OCI-LY1 (cell line): ENCODE data around the gene MRPL49.
A peak's percentile ranks its signal among the peaks of the same experiment; 100 is the strongest.

Experiments
- H2AFZ ChIP-seq: fragments of 200-600 bp; sonication (generic), shearing (Covaris generic); 2 replicates; pipeline ENCODE4 v1.6.0; 2014; ENCODE audit warnings: antibody characterized with exemption, mild to moderate bottlenecking, low read length
- H3F3A ChIP-seq: fragments of 200-600 bp; sonication (generic), shearing (Covaris generic); 2 replicates; pipeline ENCODE4 v1.6.0; 2014; ENCODE audit warnings: mild to moderate bottlenecking, antibody characterized with exemption, low read length, moderate library complexity; ENCODE audit not compliant: insufficient read depth
- H3K27ac ChIP-seq: fragments of 200-600 bp; sonication (generic); 2 replicates; pipeline ENCODE4 v1.5.1; 2014; ENCODE audit warnings: low read length, mixed run types, mild to moderate bottlenecking, low read depth; ENCODE audit not compliant: poor library complexity, severe bottlenecking
- H3K27me3 ChIP-seq: fragments of 200-600 bp; sonication (generic); 2 replicates; pipeline ENCODE4 v1.6.0; 2014; ENCODE audit warnings: antibody characterized with exemption, mild to moderate bottlenecking, low read length, moderate library complexity; ENCODE audit not compliant: insufficient read depth
- H3K36me3 ChIP-seq: fragments of 200-600 bp; sonication (generic); 2 replicates; pipeline ENCODE4 v1.6.1; 2014; ENCODE audit warnings: mild to moderate bottlenecking, antibody characterized with exemption, low read length, moderate library complexity, mixed read lengths; ENCODE audit not compliant: insufficient read depth
- H3K4me1 ChIP-seq: fragments of 200-600 bp; sonication (generic); 2 replicates; pipeline ENCODE4 v1.5.1; 2014; ENCODE audit warnings: mild to moderate bottlenecking, low read length, moderate library complexity; ENCODE audit not compliant: insufficient read depth, severe bottlenecking
- H3K4me2 ChIP-seq: fragments of 200-600 bp; sonication (generic), shearing (Covaris generic); 2 replicates; pipeline ENCODE4 v1.6.1; 2014; ENCODE audit warnings: low read length
- H3K4me3 ChIP-seq: fragments of 200-600 bp; sonication (generic); 2 replicates; pipeline ENCODE4 v1.5.1; 2014; ENCODE audit warnings: low read length, low read depth, mild to moderate bottlenecking, mixed read lengths; ENCODE audit not compliant: poor library complexity, severe bottlenecking
- H3K79me2 ChIP-seq: fragments of 200-600 bp; shearing (Covaris generic); 2 replicates; pipeline ENCODE4 v1.6.1; 2016; ENCODE audit warnings: mixed run types, low read length, mixed read lengths; ENCODE audit not compliant: insufficient read depth
- H3K9ac ChIP-seq: fragments of 200-600 bp; sonication (generic), shearing (Covaris generic); 2 replicates; pipeline ENCODE4 v1.6.1; 2014; ENCODE audit warnings: mild to moderate bottlenecking, low read length, mixed read lengths
- H3K9me2 ChIP-seq: fragments of 200-600 bp; sonication (generic), shearing (Covaris generic); 2 replicates; pipeline ENCODE4 v1.6.1; 2014; ENCODE audit warnings: low read depth, mild to moderate bottlenecking, low read length, mixed read lengths
- H3K9me3 ChIP-seq: fragments of 200-600 bp; shearing (Covaris generic); 2 replicates; pipeline ENCODE4 v1.6.1; 2014; ENCODE audit warnings: low read length, mixed read lengths
- H4K20me1 ChIP-seq: fragments of 200-600 bp; sonication (generic), shearing (Covaris generic); 2 replicates; pipeline ENCODE4 v1.6.0; 2016; ENCODE audit warnings: mild to moderate bottlenecking, low read length; ENCODE audit not compliant: insufficient read depth
- CTCF ChIP-seq: fragments of 200-600 bp; sonication (generic), shearing (Covaris generic); IDR thresholded peaks from 2 replicates; pipeline ENCODE4 v1.5.1; 2017; ENCODE audit warnings: mild to moderate bottlenecking, antibody characterized with exemption, low read length, moderate library complexity, mixed read lengths
- EZH2 ChIP-seq: fragments of 200-600 bp; sonication (generic), shearing (Covaris generic); IDR thresholded peaks from 2 replicates; pipeline ENCODE4 v1.8.0; 2017; ENCODE audit warnings: borderline replicate concordance, mixed run types, mild to moderate bottlenecking, antibody characterized with exemption, low read length, moderate library complexity, mixed read lengths

The MRPL49 gene

GRCh38 chr11:65083834-65084597 is 38.1 kb upstream of the MRPL49 start, which contains the start of the genes CDCA5 and ZFPL1:
Gene CDCA5 (minus strand): TSS chr11:65084040. CDS start chr11:65083978, 62 bp downstream.
Gene ZFPL1 (plus strand): TSS chr11:65084222. CDS start chr11:65084699, 477 bp downstream.
- TF ChIP-seq CTCF (no peak), EZH2 (no peak)
- Histone ChIP-seq H3K4me3 (peak within 1 kb of the TSS; percentile 97), H3K9me3 (no peaks in the 10 kb centered on the region), H3K9me2 (no peaks in the 10 kb centered on the region), H3K36me3 (peaks cover 68% of the 10 kb centered on the region), H3K27ac (peak within 1 kb of the TSS; percentile 62), H3K4me1 (peaks cover 42% of the 10 kb centered on the region), H3K79me2 (peaks cover 18% of the 10 kb centered on the region), H2AFZ (no peak within 1 kb of the TSS), H3F3A (no peaks in the 10 kb centered on the region), H4K20me1 (no peaks in the 10 kb centered on the region), H3K4me2 (peak within 1 kb of the TSS; percentile 98), H3K9ac (peak within 1 kb of the TSS; percentile 98), H3K27me3 (no peaks in the 10 kb centered on the region)

- Histone ChIP-seq H3K36me3 (peaks cover 63% of the 10 kb centered on the region), H3K79me2 (peaks cover 18% of the 10 kb centered on the region)
These were observed 37.3 kb upstream of the MRPL49 start for GRCh38 chr11:65084598-65085375.

GRCh38 chr11:65085446-65085845 is 36.7 kb upstream of the MRPL49 start:
- no peak overlapping the region for H3K27ac ChIP-seq
- no peak overlapping the region; the same call in 1 of the 2 replicates for H3K9ac ChIP-seq
- no peak overlapping the region for H3K4me3 ChIP-seq

More at GRCh38 chr11:65084598-65085375, 37.3 kb upstream of the MRPL49 start:
- Histone ChIP-seq H3K27me3 (no peaks in the 10 kb centered on the region), H3K9ac (peak overlapping the region; percentile 98), H3K27ac (peak overlapping the region; percentile 51), H3K4me2 (peak overlapping the region; percentile 98), H2AFZ (no peak overlapping the region), H3K9me3 (no peaks in the 10 kb centered on the region), H3K9me2 (no peaks in the 10 kb centered on the region), H3F3A (no peaks in the 10 kb centered on the region), H3K4me1 (peaks cover 38% of the 10 kb centered on the region), H3K4me3 (peak overlapping the region; percentile 97), H4K20me1 (no peaks in the 10 kb centered on the region)
- TF ChIP-seq EZH2 (no peak), CTCF (no peak)

More at GRCh38 chr11:65085446-65085845, 36.7 kb upstream of the MRPL49 start:
- Histone ChIP-seq H4K20me1 (no peaks in the 10 kb centered on the region), H3K4me1 (peaks cover 43% of the 10 kb centered on the region), H2AFZ (no peak overlapping the region), H3F3A (no peaks in the 10 kb centered on the region), H3K27me3 (no peaks in the 10 kb centered on the region), H3K9me2 (no peaks in the 10 kb centered on the region), H3K36me3 (peaks cover 58% of the 10 kb centered on the region), H3K79me2 (peaks cover 18% of the 10 kb centered on the region), H3K9me3 (no peaks in the 10 kb centered on the region), H3K4me2 (no peak overlapping the region)
- no peak for TF ChIP-seq CTCF
- TF ChIP-seq EZH2: no peak
